GM15510 (cell line): ENCODE measurements around the gene NOG.

ENCODE experiments used
- POLR2A ChIP-seq: IDR thresholded peaks from 3 replicates; pipeline ENCODE4 v1.6.1; 2011; ENCODE audit warnings: borderline replicate concordance; ENCODE audit not compliant: insufficient read length; ENCODE audit errors: extremely low read depth

The NOG gene

GRCh38 chr17:56594320-56595107, 1.0 kb downstream of the NOG start:
- TF ChIP-seq POLR2A: no peak

GRCh38 chr17:56595108-56595418, 1.6 kb downstream of the NOG start:
- no peak for TF ChIP-seq POLR2A

GRCh38 chr17:56595831-56596690, 2.6 kb downstream of the NOG start:
- TF ChIP-seq POLR2A: no peak

GRCh38 chr17:56596691-56597494, 3.4 kb downstream of the NOG start:
- TF ChIP-seq POLR2A: no peak

GRCh38 chr17:56597495-56597990, 4.0 kb downstream of the NOG start:
- TF ChIP-seq POLR2A: no peak

GRCh38 chr17:56598466-56598865, 5.0 kb downstream of the NOG start:
- TF ChIP-seq POLR2A: no peak

- TF ChIP-seq POLR2A: no peak
Measured at GRCh38 chr17:56599088-56599487, 5.6 kb downstream of the NOG start.

GRCh38 chr17:56599566-56599965, 6.1 kb downstream of the NOG start:
- TF ChIP-seq POLR2A: no peak

GRCh38 chr17:56600256-56600655, 6.8 kb downstream of the NOG start:
- TF ChIP-seq POLR2A: no peak

- TF ChIP-seq POLR2A: no peak
Measured at GRCh38 chr17:56601591-56601990, 8.1 kb downstream of the NOG start.

GRCh38 chr17:56602292-56603130, 9.0 kb downstream of the NOG start:
- no peak for TF ChIP-seq POLR2A

- TF ChIP-seq POLR2A: no peak
Measured at GRCh38 chr17:56603486-56604238, 10.2 kb downstream of the NOG start.

- no peak for TF ChIP-seq POLR2A
Measured at GRCh38 chr17:56604691-56605290, 11.3 kb downstream of the NOG start.
